IPS DF 6.9 (cell line): ENCODE measurements around the gene ZNF143.
"Not testable (repeated sequence)": the region's sequence is repeated elsewhere in the genome, so short reads cannot be mapped to it uniquely, and the experiment has no call there.

Source experiments
- DNase-seq: peaks from one replicate; pipeline ENCODE4 v3.0.0-alpha.2; 2013; ENCODE audit warnings: low read depth, low spot score
- H3K27ac ChIP-seq: one replicate; pipeline ENCODE4 v1.5.1; 2013; ENCODE audit warnings: low read length, control low read depth
- H3K27me3 ChIP-seq: 2 replicates; pipeline ENCODE4 v1.6.1; 2013; ENCODE audit warnings: mild to moderate bottlenecking, low read length; ENCODE audit not compliant: control insufficient read depth, insufficient read depth
- H3K36me3 ChIP-seq: 2 replicates; pipeline ENCODE4 v1.6.1; 2013; ENCODE audit warnings: low read length; ENCODE audit not compliant: control insufficient read depth, insufficient read depth
- H3K4me1 ChIP-seq: 2 replicates; pipeline ENCODE4 v1.6.1; 2013; ENCODE audit warnings: low read length; ENCODE audit not compliant: control insufficient read depth, insufficient read depth
- H3K4me3 ChIP-seq: 2 replicates; pipeline ENCODE4 v1.5.1; 2013; ENCODE audit warnings: mild to moderate bottlenecking, low read length
- H3K9me3 ChIP-seq: 2 replicates; pipeline ENCODE4 v1.6.1; 2013; ENCODE audit warnings: low read length, inconsistent platforms; ENCODE audit not compliant: control insufficient read depth, insufficient read depth
- WGBS: extraction: QIAGEN DNeasy Blood & Tissue Kit; methylation state at CpG from one replicate; pipeline ENCODE4 v1.1.7; 2013; ENCODE audit warnings: mixed read lengths, missing lambda C conversion rate; ENCODE audit not compliant: insufficient read length, insufficient coverage; 5-methylcytosine and 5-hydroxymethylcytosine counted together

ZNF143 gene

DNA sequence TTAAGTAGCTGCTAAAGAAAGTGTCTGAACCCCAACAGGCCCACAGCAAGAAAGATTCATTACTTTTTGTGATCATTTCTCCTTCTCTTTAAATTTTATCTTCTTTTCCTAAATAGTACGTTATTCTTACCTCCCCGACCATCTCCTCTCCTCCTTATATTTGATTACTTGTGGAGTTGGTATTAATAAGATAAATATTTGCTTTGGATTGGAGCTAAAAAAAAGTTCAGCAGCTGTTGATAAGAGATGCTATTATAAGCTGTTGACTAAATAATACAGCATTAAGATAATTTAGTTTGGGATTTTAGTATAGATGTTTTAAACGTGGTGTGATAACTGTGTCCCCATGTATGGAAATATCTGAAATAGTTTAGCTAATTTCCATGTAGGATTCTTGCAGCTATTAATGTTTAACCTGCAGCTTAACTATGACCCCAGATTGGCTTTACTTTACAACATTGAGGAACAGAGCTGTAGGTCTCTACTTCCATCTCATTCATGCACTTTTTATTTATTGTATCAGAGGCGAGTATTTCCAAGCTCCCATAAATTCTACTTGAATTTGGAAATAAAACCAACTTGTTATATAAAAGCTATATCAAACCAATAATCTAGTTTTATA, 37.8 kb downstream of the ZNF143 start:
- WGBS = 100% methylated on average over 3 of the region's 4 CpGs
- DNase-seq = no peak
- Histone ChIP-seq H3K4me3 (no peak overlapping the region), H3K36me3 (peaks cover 4% of the 10 kb centered on the region; the same call in 1 of the 2 replicates), H3K27me3 (no peaks in the 10 kb centered on the region), H3K27ac (no peak overlapping the region), H3K4me1 (no peaks in the 10 kb centered on the region), H3K9me3 (no peaks in the 10 kb centered on the region)

- no peak overlapping the region for H3K4me3 ChIP-seq
- DNase-seq = peak; percentile 93
- H3K36me3 ChIP-seq = no peaks in the 10 kb centered on the region
- no peaks in the 10 kb centered on the region for H3K27me3 ChIP-seq
- WGBS = no CpG with 5 or more reads among the region's 6 CpGs
- no peak overlapping the region for H3K27ac ChIP-seq
- H3K9me3 ChIP-seq = no peaks in the 10 kb centered on the region
- no peaks in the 10 kb centered on the region for H3K4me1 ChIP-seq
Observed at GRCh38 chr11:9506489-9507276, 45.9 kb downstream of the ZNF143 start.

GRCh38 chr11:9507277-9507580, 46.4 kb downstream of the ZNF143 start:
- Histone ChIP-seq H3K9me3 (no peaks in the 10 kb centered on the region), H3K36me3 (no peaks in the 10 kb centered on the region), H3K4me3 (no peak overlapping the region), H3K27me3 (no peaks in the 10 kb centered on the region), H3K27ac (no peak overlapping the region), H3K4me1 (no peaks in the 10 kb centered on the region)
- DNase-seq = no peak
- no CpG with 5 or more reads among the region's 1 CpG for WGBS

- Histone ChIP-seq H3K4me3 (no peak overlapping the region), H3K27ac (no peak overlapping the region), H3K4me1 (no peaks in the 10 kb centered on the region), H3K36me3 (peaks cover 7% of the 10 kb centered on the region; the same call in 1 of the 2 replicates), H3K27me3 (no peaks in the 10 kb centered on the region), H3K9me3 (no peaks in the 10 kb centered on the region)
- no CpG with 5 or more reads among the region's 2 CpGs for WGBS
- DNase-seq = no peak
Observed at GRCh38 chr11:9509041-9509440, 48.2 kb downstream of the ZNF143 start.

- H3K27ac ChIP-seq = no peak overlapping the region
- H3K9me3 ChIP-seq = no peaks in the 10 kb centered on the region
- H3K4me1 ChIP-seq = no peaks in the 10 kb centered on the region
- H3K27me3 ChIP-seq = no peaks in the 10 kb centered on the region
- no CpG with 5 or more reads among the region's 5 CpGs for WGBS
- no peak for DNase-seq
- peaks cover 7% of the 10 kb centered on the region; the same call in 1 of the 2 replicates for H3K36me3 ChIP-seq
- H3K4me3 ChIP-seq = no peak overlapping the region
Observed at GRCh38 chr11:9512370-9513019, 51.7 kb downstream of the ZNF143 start.

- not testable (repeated sequence) for H3K27me3 ChIP-seq, DNase-seq
- WGBS = no CpG with 5 or more reads among the region's 1 CpG
Observed at GRCh38 chr11:9514576-9514975, 53.8 kb downstream of the ZNF143 start.

DNA sequence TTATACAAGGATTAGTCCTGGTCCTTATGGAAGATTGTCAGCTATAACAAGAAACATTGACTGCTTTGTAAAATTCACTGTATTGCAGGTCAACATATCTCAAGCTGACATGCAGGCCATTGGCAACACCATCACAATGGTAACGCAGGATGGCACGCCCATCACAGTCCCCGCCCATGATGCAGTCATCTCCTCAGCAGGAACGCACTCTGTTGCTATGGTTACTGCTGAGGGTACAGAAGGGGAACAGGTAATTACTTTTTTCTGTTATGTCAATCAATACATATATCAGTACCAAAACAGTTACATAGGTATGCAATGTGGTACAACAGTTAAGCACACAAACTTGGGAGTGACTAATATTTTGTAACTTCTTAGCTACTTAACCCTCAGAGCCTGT, 55.3 kb downstream of the ZNF143 start:
- no CpG with 5 or more reads among the region's 4 CpGs for WGBS
- Histone ChIP-seq H3K27ac (no peak overlapping the region), H3K9me3 (no peaks in the 10 kb centered on the region), H3K36me3 (peaks cover 7% of the 10 kb centered on the region; the same call in 1 of the 2 replicates), H3K4me3 (no peak overlapping the region), H3K4me1 (no peaks in the 10 kb centered on the region), H3K27me3 (no peaks in the 10 kb centered on the region)
- no peak for DNase-seq

More at GRCh38 chr11:9514576-9514975, 53.8 kb downstream of the ZNF143 start:
- H3K4me1 ChIP-seq, H3K27ac ChIP-seq, H3K36me3 ChIP-seq, H3K4me3 ChIP-seq, H3K9me3 ChIP-seq: not testable (repeated sequence)

DNA sequence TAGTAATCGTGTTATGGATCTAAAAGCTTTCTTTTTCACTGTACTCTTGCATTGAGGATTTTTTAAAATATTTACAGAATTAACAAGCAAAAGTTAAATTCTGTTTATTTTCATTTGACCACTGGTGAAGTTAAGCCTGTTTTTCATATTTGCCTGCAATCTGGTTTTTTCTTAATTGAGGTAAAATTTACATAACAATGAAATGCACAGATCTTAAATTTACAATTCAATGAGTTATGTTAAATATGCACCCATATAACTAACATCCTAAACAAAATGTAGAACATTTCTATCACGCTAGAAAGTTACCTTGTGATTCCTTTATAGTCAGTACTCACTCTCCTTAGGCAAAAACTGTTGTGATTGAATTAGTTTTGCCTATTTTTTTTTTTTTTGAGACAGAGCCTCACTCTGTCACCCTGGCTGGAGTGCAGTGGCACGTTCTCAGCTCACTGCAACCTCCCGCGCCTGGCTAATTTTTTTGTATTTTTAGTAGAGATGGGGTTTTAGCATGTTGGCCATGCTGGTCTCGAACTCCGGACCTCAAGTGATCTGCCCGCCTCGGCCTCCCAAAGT, 58.1 kb downstream of the ZNF143 start:
- Histone ChIP-seq H3K27ac (no peak overlapping the region), H3K36me3 (peaks cover 1% of the 10 kb centered on the region; the same call in 1 of the 2 replicates), H3K27me3 (no peaks in the 10 kb centered on the region), H3K4me3 (no peak overlapping the region), H3K4me1 (no peaks in the 10 kb centered on the region), H3K9me3 (no peaks in the 10 kb centered on the region)
- DNase-seq = no peak
- no CpG with 5 or more reads among the region's 9 CpGs for WGBS

- no peak for DNase-seq
- no CpG with 5 or more reads among the region's 2 CpGs for WGBS
- no peak overlapping the region for H3K27ac ChIP-seq
Observed at GRCh38 chr11:9524001-9524400, 63.2 kb downstream of the ZNF143 start.

DNA sequence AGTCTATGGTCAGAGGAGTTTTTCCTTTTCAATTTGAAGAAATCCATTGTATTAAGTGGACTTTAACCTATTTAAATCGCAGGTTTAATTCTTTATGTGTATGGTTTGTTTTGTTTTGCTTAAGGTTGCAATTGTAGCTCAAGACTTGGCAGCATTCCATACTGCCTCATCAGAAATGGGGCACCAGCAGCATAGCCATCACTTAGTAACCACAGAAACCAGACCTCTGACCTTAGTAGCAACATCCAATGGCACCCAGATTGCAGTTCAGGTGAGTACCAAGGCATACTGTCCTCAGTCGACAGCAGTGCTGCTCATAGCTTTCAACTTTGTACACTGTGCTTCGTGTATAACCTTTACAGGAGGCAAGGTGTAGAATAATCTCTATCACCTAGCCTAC, 64.3 kb downstream of the ZNF143 start:
- DNase-seq = no peak
- Histone ChIP-seq H3K4me1 (peaks cover 2% of the 10 kb centered on the region), H3K27ac (no peak overlapping the region), H3K9me3 (no peaks in the 10 kb centered on the region), H3K27me3 (no peaks in the 10 kb centered on the region), H3K36me3 (no peaks in the 10 kb centered on the region; the same call in 1 of the 2 replicates), H3K4me3 (no peak overlapping the region)
- no CpG with 5 or more reads among the region's 3 CpGs for WGBS

More at GRCh38 chr11:9524001-9524400, 63.2 kb downstream of the ZNF143 start:
- H3K4me3 ChIP-seq = no peak overlapping the region
- H3K27me3 ChIP-seq = no peaks in the 10 kb centered on the region
- H3K4me1 ChIP-seq = no peaks in the 10 kb centered on the region
- no peaks in the 10 kb centered on the region for H3K9me3 ChIP-seq
- H3K36me3 ChIP-seq = no peaks in the 10 kb centered on the region; the same call in 1 of the 2 replicates
